HUDEP-2 (cell line): ENCODE results near the gene RPTOR.

Experiments used
- DNase-seq, 76 experiments: peaks; one replicate each; lab custom pipeline; 2025; ENCODE audit not compliant: unreplicated experiment in 76 of 76; lab: John Stamatoyannopoulos, UW

Gene RPTOR

GRCh38 chr17:80881306-80881705 lies 336.7 kb downstream of the RPTOR start:
- DNase-seq = no peak

DNA sequence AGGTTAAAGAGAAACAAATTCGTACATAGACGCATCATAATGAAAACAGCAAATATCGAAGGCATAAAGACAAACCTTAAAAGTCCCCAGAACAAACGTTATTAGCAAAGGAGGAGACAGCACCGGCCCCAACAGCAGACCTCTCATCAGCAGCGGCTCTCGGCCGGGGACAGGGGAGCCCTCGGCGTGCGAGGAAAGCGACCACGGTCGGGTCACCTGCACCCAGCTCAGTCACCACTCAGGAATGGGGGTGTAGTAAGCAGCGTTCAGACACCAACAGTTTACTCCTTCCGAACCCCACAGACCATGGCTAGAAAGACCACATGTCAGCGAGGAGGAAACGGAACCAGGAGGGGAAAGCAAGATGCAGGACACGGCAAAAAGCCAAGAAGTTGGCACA lies 337.7 kb downstream of the RPTOR start:
- no peak for DNase-seq

DNA sequence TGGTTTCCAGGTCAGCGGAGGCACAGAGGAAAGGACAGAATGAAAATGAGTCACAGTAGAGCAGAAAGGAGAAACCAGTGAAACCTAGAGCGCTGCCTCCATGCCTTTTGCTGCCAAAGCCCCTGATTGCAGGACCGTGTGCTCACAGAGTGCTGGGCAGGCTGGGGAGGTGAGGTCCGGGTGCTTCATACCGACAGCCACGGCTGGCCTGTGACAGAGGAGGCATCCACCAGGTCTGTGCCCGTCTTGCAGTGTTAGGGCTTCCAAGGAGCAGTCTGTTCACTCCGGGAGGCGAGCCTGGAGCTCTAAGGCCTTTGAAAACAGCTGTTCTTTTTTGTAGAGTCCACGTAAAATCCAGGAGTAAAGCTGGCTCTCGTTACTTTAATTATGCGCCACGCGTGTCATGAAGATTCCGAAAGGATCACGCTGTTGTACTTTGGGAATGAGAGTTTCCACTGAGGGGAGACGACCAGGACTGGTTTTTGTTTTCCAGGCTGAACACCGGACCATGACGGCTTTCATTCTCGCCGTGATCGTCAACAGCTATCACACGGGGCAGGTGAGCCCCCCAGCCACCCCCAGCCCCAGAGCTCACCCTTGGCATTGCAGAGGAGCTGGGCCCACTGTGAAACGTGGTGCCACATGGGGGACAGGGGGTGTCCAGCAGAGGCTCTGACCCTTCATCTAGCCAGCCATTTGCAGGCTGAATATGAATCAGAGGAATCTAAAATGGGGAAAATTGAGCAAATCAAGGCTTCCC lies 338.5 kb downstream of the RPTOR start:
- DNase-seq = no peak

- DNase-seq = no peak
These were observed 339.4 kb downstream of the RPTOR start for GRCh38 chr17:80883831-80884735.

DNA sequence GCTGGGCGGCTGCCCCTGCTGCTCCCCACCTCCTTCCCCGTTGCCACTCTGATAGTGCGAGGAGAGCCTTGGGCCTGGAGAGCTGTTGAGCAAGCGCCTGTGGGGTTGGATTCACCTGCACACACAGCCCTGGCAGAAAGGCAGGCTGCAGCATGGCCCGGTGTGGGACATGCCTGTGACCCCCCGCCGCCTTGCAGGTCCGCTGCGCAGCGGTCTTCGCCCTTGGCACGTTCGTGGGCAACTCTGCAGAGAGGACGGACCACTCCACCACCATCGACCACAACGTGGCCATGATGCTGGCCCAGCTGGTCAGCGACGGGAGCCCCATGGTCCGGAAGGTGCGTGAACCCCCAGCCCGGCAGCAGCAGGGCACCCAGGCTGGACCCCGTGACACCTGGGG lies 340.2 kb downstream of the RPTOR start:
- no peak for DNase-seq

GRCh38 chr17:80885947-80886582 lies 341.4 kb downstream of the RPTOR start:
- DNase-seq = no peak

DNA sequence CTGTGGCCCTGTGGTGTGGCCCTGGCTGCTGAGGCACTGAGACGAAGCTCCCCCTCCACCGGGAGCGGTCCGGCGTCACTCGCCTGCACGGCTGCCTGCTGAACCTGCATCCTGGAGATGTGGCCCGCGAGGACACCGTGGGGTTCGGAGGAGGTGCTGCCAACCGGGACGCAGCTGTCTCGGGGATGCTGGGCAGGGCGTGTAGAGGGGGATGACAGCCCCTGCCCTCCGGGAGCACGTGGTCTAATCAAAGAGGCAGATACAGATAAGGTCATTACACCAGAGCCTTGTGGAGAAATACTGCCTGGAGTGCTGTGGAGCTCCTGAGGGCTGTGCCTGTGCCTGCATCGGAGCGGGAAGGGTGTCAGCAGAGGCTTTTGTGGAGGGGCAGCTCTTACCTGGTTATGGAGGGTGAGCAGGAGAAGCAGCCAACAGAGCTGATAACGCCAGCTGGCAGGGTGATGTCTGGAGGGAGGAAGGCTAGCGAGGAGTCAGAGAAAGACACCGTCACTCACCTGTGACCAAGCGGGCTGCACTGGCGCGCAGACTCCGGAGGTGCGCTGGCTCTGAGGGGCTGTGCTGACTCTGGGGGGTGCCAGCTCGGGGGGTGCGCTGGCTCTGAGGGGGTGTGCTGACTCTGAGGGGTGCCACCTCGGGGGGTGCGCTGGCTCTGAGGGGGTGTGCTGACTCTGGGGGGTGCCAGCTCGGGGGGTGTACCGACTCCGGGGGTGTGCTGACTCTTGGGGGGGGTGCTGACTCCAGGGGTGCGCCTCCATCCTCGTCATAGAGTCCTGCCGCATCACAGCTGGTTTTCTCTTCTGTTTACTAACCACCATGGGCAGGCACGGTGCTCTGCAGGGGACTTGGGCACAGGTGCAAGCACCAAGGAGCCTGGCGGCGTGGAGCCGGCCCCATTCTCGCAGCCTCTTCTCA lies 342.3 kb downstream of the RPTOR start:
- DNase-seq = no peak

DNA sequence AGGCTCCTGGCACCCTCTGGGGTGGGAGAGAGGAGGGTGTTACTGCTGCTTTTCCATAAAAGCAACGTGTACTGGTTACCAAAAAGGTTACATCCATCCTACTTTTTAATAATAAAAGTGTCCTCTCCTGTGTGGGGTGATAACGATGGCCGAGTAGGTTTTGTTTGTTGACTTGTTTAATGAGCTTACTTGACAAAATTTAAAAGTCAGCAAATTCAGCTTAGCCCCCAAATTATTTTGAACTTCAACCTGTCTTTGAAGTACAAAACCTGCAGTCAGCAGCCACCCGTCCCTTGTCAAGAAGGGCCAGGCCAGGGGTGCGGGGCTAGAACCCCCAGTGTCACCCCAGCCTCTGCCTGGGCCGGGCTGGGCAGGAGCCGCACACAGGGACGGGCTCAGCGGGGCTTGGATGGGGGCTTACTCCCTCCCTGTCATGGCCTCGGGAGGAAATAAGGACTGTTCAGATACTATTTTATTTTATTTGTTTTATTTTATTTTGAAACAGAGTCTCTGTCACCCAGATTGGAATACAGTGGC lies 343.1 kb downstream of the RPTOR start:
- no peak for DNase-seq

- no peak for DNase-seq
These were observed 343.9 kb downstream of the RPTOR start for GRCh38 chr17:80888276-80889160.

- no peak for DNase-seq
These were observed 344.9 kb downstream of the RPTOR start for GRCh38 chr17:80889231-80890195.

GRCh38 chr17:80890196-80890920 lies 345.7 kb downstream of the RPTOR start:
- no peak for DNase-seq

- no peak for DNase-seq
These were observed 346.3 kb downstream of the RPTOR start for GRCh38 chr17:80890921-80891396.

DNA sequence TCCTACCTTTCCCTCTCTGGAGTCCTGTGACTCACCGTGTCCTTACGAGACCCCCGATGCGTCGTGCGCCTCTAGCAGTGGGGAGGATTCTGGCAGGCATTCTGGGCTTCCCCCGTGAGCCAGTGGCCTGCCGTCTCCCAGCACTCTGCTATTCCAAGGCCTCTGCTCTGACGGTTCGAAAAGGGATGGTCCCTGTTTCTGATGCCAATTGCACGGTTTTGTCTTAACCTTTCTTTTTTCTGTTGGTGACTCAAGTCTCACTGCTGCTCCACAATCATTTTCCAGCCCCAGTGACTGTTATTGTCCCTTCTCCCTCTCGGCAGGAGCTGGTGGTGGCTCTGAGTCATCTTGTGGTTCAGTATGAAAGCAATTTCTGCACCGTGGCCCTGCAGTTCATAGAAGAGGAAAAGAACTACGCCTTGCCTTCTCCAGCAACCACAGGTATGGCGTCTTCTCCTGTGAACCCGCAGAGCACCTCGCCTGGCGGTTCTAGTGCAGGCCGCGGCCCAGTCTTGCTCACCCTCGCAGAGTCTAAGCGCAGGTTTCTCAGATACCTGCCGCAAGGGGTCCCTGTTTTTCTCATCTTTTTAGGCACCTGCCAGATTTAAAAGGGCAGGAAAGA lies 346.9 kb downstream of the RPTOR start:
- DNase-seq = peak in 9 of 76 experiments; percentile 3 to 38 (median 9)

- DNase-seq = peak in 58 of 76 experiments; percentile 7 to 72 (median 47)
These were observed 347.6 kb downstream of the RPTOR start for GRCh38 chr17:80892019-80892855.

DNA sequence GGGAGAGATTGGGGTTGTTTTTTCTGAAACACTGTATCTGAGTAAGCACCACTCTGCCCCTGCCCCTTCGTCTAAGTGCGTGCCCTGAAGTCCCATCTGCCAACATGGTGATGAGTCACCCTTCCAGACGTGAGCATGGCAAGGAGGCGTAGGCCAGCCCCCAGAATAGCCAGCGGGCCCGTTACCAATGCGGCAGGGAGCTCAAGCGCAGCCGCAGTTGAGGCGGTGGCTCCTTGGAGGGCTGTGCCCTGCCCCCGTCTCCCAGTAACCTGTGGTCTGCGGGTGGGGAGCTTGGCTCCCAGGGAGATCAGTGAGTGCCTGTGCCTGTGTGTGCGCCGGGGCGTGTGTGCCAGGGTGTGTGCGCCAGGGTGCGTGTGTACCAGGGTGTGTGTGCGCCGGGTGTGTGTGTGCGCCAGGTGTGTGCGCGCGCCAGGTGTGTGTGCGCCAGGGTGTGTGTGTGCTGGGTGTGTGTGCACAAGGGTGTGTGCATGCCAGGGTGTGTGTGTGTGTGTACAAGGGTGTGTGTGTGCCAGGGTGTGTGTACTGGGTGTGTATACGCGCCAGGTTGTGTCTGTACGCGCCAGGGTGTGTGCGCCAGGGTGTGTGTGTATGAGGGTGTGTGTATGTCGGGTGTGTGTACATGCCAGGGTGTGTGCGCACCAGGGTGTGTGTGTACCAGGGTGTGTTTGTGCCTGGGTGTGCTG lies 348.4 kb downstream of the RPTOR start:
- peak in 2 of 76 experiments; percentile 14 to 50 for DNase-seq
